ENCODE measurements around the gene SEZ6. TPM values are rescaled to one million over a fixed set of nuclear protein-coding genes. Genes with fewer than 3 reads are reported as not detected.

The SEZ6 gene
- total RNA-seq, 1 donor from 2014 or later: not detected

- DNase-seq (ENCODE audit: low read depth, low spot score): no peak
These were observed 2.5 kb downstream of the SEZ6 start for GRCh38 chr17:29003289-29003688.

DNA sequence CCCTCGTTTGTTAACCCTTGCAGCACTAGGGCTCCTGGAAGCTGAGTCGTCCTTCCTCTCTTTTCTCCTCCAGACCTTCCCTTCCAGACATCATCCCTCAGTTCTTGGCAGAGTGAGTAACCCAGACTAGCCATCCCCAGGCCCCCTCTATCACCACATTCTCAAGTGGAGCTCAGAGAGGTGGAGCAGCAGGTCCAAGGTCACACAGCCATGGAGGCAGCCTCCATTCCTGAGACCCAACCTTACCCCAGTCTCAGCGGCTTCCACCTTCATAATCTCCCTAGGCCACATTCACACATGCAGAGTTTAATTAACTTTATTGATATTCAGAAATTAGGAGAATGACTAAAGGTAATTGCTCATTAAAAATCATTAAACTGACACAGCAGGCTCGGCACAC lies 3.0 kb downstream of the SEZ6 start:
- no peak for DNase-seq (ENCODE audit: low read depth, low spot score)

- DNase-seq (ENCODE audit: low read depth, low spot score): no peak
These were observed 4.9 kb downstream of the SEZ6 start for GRCh38 chr17:29000973-29001372.

DNA sequence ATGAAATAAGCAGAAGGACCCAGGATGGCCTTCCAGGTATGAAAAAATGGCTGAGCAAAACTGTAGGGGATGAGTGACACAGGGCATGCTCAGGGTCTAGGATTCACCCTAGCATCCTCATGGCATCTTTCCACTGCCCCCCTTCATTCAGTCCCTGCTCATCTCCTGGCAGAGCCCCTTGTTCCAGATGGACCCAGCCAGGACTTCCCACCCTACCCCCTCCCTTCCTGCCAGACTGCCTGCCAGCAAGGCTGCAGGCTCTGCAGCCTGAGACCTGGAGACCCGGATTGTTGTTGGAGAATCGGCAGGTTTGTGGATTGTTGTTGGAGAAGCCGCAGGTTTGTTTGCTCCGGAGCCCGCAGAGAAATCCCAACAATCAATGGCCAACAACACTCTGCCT lies 6.6 kb downstream of the SEZ6 start:
- no peak for DNase-seq (ENCODE audit: low read depth, low spot score)

DNA sequence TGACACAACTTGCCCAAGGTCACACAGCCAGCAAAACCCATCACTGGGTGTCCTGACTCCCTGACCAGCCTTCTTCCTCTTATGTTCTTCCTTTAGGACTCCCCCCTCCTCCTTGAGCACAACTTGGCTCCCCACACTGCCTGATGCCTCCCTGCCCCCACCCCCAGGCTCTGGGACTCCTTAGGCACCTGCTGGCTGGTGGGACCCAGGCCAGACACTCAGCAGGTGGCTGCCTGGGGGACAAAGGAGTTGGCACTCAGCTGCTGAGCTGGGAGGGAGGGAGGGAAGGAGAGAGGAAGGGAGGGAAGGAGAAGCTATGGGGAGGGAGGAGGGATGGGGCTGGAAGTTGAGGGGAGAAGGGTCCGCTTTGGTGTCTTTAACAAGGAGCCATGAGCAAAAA lies 8.0 kb downstream of the SEZ6 start:
- DNase-seq (ENCODE audit: low read depth, low spot score): no peak

GRCh38 chr17:28996554-28997096 lies 9.2 kb downstream of the SEZ6 start:
- no peak for DNase-seq (ENCODE audit: low read depth, low spot score)

DNA sequence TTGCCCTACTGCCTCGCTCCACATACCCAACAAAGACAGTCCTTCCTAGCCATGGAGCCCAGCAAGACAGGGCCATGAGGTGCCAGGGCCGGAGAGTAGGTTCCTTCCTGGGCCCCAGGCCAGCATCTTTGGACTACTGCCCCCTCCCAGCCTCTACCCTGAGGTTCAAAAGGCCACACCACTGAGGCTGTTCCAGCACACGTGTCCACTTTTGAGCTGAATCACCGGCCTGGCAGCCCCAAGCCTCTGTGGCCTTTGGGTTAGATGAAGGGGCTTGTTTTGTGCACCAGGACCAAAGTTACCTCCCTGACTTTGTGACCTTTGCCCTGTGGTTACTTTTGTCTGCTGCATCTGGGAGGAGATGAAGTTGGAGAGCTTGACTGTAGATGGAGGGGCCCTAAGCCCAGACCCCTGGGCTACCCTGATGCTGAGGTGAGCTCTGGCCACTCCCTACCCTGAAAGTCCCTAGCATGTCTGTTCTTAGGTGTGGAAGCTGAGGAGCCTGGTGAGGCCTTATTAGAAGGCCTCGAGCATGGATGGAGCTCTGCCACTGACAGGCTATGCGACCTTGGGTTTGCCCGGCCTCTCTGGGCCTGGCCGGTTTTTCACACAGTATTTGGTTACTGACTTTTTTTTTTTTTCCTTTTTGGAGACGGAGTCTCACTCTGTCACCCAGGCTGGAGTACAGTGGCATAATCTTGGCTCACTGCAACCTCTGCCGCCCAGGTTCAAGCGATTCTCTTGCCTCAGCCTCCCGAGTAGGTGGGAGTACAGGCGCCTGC lies 12.0 kb downstream of the SEZ6 start:
- DNase-seq (ENCODE audit: low read depth, low spot score): no peak

- no peak for DNase-seq (ENCODE audit: low read depth, low spot score)
These were observed 12.9 kb downstream of the SEZ6 start for GRCh38 chr17:28992625-28993600.

- no peak for DNase-seq (ENCODE audit: low read depth, low spot score)
These were observed 13.6 kb downstream of the SEZ6 start for GRCh38 chr17:28992185-28992584.

DNA sequence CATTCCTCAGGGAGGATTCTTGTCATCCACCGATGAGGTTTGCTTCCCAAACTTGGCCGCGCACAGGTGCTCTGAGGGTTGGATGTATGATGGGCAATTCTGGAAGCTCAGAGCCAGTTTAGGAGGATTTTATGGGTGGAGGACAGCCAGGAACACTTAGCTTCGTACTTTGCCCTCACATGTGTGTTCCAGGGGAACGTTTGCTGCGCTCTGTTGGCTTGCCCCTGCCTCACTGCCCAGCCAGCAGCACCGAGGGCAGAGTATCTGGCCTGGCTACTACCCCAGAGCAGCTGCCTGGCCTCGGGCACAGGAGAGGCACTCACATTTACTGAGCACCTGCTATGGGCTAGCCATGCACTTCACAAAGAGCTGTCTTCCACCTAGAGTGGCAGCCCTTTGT lies 14.1 kb downstream of the SEZ6 start:
- no peak for DNase-seq (ENCODE audit: low read depth, low spot score)

- no peak for DNase-seq (ENCODE audit: low read depth, low spot score)
These were observed 16.8 kb downstream of the SEZ6 start for GRCh38 chr17:28989028-28989427.

DNA sequence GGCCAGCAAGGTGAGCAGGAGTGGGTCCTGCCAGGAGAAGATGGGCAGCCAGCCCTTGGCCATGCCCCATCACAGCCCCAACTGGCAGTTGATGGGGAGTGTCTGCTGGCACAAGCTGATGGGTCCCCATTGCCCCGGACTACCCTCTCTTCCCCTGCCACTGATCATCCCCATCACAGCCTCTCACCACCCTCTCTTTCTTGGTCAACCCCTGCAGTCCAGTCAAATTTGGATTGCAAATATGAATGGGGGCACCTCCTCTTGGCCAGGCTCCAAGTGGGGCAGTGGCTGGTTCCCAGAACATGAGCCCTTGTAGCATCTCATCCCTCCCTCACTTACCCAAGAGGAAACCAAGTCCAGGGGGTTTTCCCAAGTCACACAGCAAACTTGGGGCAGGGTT lies 17.4 kb downstream of the SEZ6 start:
- no peak for DNase-seq (ENCODE audit: low read depth, low spot score)

GRCh38 chr17:28986714-28987655 lies 18.8 kb downstream of the SEZ6 start:
- DNase-seq (ENCODE audit: low read depth, low spot score): no peak

- DNase-seq (ENCODE audit: low read depth, low spot score): no peak
These were observed 19.7 kb downstream of the SEZ6 start for GRCh38 chr17:28985950-28986713.

- no peak for DNase-seq (ENCODE audit: low read depth, low spot score)
These were observed 22.3 kb downstream of the SEZ6 start for GRCh38 chr17:28983286-28984230.

- DNase-seq (ENCODE audit: low read depth, low spot score): peak; percentile 77
These were observed 23.6 kb downstream of the SEZ6 start for GRCh38 chr17:28982131-28982793.

- DNase-seq (ENCODE audit: low read depth, low spot score): no peak
These were observed 27.4 kb downstream of the SEZ6 start for GRCh38 chr17:28978356-28978964.

Measured in pulmonary artery endothelial cell (primary cell).